Measurements from ENCODE around the gene LPP. TPM values are rescaled to one million over a fixed set of nuclear protein-coding genes. Genes with fewer than 3 reads are reported as not detected.

The LPP gene
- total RNA-seq, 1 donor from 2014 or later = 560 TPM

GRCh38 chr3:188473591-188474288 is 319.8 kb downstream of the LPP start:
- DNase-seq (ENCODE audit: low spot score) = no peak

- no peak for DNase-seq (ENCODE audit: low spot score)
Measured at GRCh38 chr3:188476935-188477334, 323.0 kb downstream of the LPP start.

- no peak for DNase-seq (ENCODE audit: low spot score)
Measured at GRCh38 chr3:188480011-188480410, 326.1 kb downstream of the LPP start.

- no peak for DNase-seq (ENCODE audit: low spot score)
Measured at GRCh38 chr3:188482929-188483328, 329.0 kb downstream of the LPP start.

GRCh38 chr3:188486126-188486525 is 332.2 kb downstream of the LPP start:
- DNase-seq (ENCODE audit: low spot score) = no peak

GRCh38 chr3:188486952-188487351 is 333.0 kb downstream of the LPP start:
- DNase-seq (ENCODE audit: low spot score) = no peak

- DNase-seq (ENCODE audit: low spot score) = no peak
Measured at GRCh38 chr3:188487652-188488051, 333.7 kb downstream of the LPP start.

- DNase-seq (ENCODE audit: low spot score) = no peak
Measured at GRCh38 chr3:188488801-188489200, 334.8 kb downstream of the LPP start.

- DNase-seq (ENCODE audit: low spot score) = no peak
Measured at GRCh38 chr3:188489639-188490405, 335.9 kb downstream of the LPP start.

- DNase-seq (ENCODE audit: low spot score) = no peak
Measured at GRCh38 chr3:188490416-188490815, 336.5 kb downstream of the LPP start.

GRCh38 chr3:188491276-188491687 is 337.3 kb downstream of the LPP start:
- no peak for DNase-seq (ENCODE audit: low spot score)

GRCh38 chr3:188496390-188496789 is 342.4 kb downstream of the LPP start:
- DNase-seq (ENCODE audit: low spot score) = no peak

- no peak for DNase-seq (ENCODE audit: low spot score)
Measured at GRCh38 chr3:188497021-188497420, 343.1 kb downstream of the LPP start.

- DNase-seq (ENCODE audit: low spot score) = no peak
Measured at GRCh38 chr3:188503647-188504046, 349.7 kb downstream of the LPP start.

- DNase-seq (ENCODE audit: low spot score) = no peak
Measured at GRCh38 chr3:188505151-188505550, 351.2 kb downstream of the LPP start.

GRCh38 chr3:188505911-188506310 is 352.0 kb downstream of the LPP start:
- DNase-seq (ENCODE audit: low spot score) = no peak

- DNase-seq (ENCODE audit: low spot score) = no peak
Measured at GRCh38 chr3:188506446-188506845, 352.5 kb downstream of the LPP start.

- no peak for DNase-seq (ENCODE audit: low spot score)
Measured at GRCh38 chr3:188507244-188507720, 353.3 kb downstream of the LPP start.

GRCh38 chr3:188508454-188508853 is 354.5 kb downstream of the LPP start:
- no peak for DNase-seq (ENCODE audit: low spot score)

GRCh38 chr3:188509316-188509715 is 355.4 kb downstream of the LPP start:
- no peak for DNase-seq (ENCODE audit: low spot score)

GRCh38 chr3:188510366-188510765 is 356.4 kb downstream of the LPP start:
- DNase-seq (ENCODE audit: low spot score) = no peak

- DNase-seq (ENCODE audit: low spot score) = no peak
Measured at GRCh38 chr3:188513662-188514328, 359.8 kb downstream of the LPP start.

GRCh38 chr3:188516515-188516914 is 362.6 kb downstream of the LPP start:
- DNase-seq (ENCODE audit: low spot score) = no peak

Data from ureter (tissue), 1 donor.